ENCODE data around the gene PAPPA.

PAPPA gene

DNA sequence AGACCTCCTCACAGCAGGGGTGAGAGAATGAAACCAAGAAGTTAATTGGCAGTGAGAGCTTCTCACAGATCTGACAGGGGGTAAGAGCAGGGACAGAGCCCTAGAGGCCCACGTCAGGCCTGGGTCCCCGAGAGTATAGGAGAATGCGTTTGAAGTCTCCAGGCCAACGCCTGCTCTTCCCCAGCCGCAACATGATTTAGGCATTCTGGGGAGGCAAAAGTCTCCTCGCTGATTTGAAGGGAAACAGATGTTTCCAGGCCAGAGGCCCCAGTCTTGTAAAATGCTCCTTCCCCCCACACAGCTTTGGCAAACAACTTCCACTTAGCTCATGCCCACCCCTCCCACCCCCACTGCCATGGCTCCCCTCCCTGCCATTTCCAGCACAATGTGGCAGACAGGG, 294.3 kb downstream of the PAPPA start:
- ChIA-PET CTCF (interaction anchor here (0.6 kb wide), 1 partner anchor 659 kb away, joined by 3 read pairs; no protein-coding TSS in a partner anchor), POLR2A (no interaction called here)
- no peak for TF ChIP-seq ZNF654 (tag by site-specific recombination; IDR thresholded peaks at IDR 0.05; ENCODE audit: low read depth)
- TF ChIP-seq ZNF513 (tag by site-specific recombination; IDR thresholded peaks at IDR 0.05): no peak
- no peak for TF ChIP-seq HOXD13 (CRISPR knock-in tag; IDR thresholded peaks at IDR 0.05; ENCODE audit: borderline replicate concordance)
- no peak for TF ChIP-seq ZNF660 (tag by site-specific recombination; IDR thresholded peaks at IDR 0.05)
- no peak for TF ChIP-seq ZNF138 (tag by site-specific recombination; IDR thresholded peaks at IDR 0.05; ENCODE audit: borderline replicate concordance)
- no peak for TF ChIP-seq ZNF426 (tag by site-specific recombination; IDR thresholded peaks at IDR 0.05)
- no peak overlapping the region for H3K27ac ChIP-seq (ENCODE audit: extremely low read depth, low read depth, low read length)
- no peaks in the 10 kb centered on the region for H3K4me1 ChIP-seq (ENCODE audit: control insufficient read depth, insufficient read depth, low read length)
- H3K36me3 ChIP-seq (ENCODE audit: control insufficient read depth in 2 of 2, insufficient read depth in 1 of 2, low read length in 2 of 2): no peaks in the 10 kb centered on the region
- H3K4me3 ChIP-seq (ENCODE audit: low read depth, low read length): no peak overlapping the region
- no peaks in the 10 kb centered on the region for H3K9me3 ChIP-seq (ENCODE audit: control insufficient read depth, insufficient read depth, low read depth, low read length)

GRCh38 chr9:116448431-116448830, 294.8 kb downstream of the PAPPA start:
- TF ChIP-seq ZNF529 (tag by site-specific recombination; IDR thresholded peaks at IDR 0.05; ENCODE audit: insufficient replicate concordance) (no peak), ZNF623 (tag by site-specific recombination; IDR thresholded peaks at IDR 0.05) (no peak), ZNF174 (tag by site-specific recombination; IDR thresholded peaks at IDR 0.05) (no peak), SP7 (tag by site-specific recombination; IDR thresholded peaks at IDR 0.05) (no peak), ZXDB (tag by site-specific recombination; IDR thresholded peaks at IDR 0.05) (no peak), MYNN (tag by site-specific recombination; IDR thresholded peaks at IDR 0.05; ENCODE audit: borderline replicate concordance) (no peak), BCL6B (tag by site-specific recombination; IDR thresholded peaks at IDR 0.05) (no peak), ZNF202 (tag by site-specific recombination; IDR thresholded peaks at IDR 0.05; ENCODE audit: borderline replicate concordance) (no peak), ZNF16 (tag by site-specific recombination; IDR thresholded peaks at IDR 0.05; ENCODE audit: low read depth) (no peak), ZNF324 (tag by site-specific recombination; IDR thresholded peaks at IDR 0.05) (no peak), ZFP3 (tag by site-specific recombination; IDR thresholded peaks at IDR 0.05; ENCODE audit: low read depth) (no peak), ZNF596 (tag by site-specific recombination; IDR thresholded peaks at IDR 0.05) (no peak)
- TF ChIP-seq, protein P1, sequence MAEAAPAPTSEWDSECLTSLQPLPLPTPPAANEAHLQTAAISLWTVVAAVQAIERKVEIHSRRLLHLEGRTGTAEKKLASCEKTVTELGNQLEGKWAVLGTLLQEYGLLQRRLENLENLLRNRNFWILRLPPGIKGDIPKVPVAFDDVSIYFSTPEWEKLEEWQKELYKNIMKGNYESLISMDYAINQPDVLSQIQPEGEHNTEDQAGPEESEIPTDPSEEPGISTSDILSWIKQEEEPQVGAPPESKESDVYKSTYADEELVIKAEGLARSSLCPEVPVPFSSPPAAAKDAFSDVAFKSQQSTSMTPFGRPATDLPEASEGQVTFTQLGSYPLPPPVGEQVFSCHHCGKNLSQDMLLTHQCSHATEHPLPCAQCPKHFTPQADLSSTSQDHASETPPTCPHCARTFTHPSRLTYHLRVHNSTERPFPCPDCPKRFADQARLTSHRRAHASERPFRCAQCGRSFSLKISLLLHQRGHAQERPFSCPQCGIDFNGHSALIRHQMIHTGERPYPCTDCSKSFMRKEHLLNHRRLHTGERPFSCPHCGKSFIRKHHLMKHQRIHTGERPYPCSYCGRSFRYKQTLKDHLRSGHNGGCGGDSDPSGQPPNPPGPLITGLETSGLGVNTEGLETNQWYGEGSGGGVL (tag by site-specific recombination; IDR thresholded peaks at IDR 0.05): no peak
- TF ChIP-seq, protein P2, sequence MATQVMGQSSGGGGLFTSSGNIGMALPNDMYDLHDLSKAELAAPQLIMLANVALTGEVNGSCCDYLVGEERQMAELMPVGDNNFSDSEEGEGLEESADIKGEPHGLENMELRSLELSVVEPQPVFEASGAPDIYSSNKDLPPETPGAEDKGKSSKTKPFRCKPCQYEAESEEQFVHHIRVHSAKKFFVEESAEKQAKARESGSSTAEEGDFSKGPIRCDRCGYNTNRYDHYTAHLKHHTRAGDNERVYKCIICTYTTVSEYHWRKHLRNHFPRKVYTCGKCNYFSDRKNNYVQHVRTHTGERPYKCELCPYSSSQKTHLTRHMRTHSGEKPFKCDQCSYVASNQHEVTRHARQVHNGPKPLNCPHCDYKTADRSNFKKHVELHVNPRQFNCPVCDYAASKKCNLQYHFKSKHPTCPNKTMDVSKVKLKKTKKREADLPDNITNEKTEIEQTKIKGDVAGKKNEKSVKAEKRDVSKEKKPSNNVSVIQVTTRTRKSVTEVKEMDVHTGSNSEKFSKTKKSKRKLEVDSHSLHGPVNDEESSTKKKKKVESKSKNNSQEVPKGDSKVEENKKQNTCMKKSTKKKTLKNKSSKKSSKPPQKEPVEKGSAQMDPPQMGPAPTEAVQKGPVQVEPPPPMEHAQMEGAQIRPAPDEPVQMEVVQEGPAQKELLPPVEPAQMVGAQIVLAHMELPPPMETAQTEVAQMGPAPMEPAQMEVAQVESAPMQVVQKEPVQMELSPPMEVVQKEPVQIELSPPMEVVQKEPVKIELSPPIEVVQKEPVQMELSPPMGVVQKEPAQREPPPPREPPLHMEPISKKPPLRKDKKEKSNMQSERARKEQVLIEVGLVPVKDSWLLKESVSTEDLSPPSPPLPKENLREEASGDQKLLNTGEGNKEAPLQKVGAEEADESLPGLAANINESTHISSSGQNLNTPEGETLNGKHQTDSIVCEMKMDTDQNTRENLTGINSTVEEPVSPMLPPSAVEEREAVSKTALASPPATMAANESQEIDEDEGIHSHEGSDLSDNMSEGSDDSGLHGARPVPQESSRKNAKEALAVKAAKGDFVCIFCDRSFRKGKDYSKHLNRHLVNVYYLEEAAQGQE (tag by site-specific recombination; IDR thresholded peaks at IDR 0.05): no peak
- ChIA-PET CTCF (interaction anchor here (0.6 kb wide), 1 partner anchor 19 kb away, joined by 3 read pairs; no protein-coding TSS in a partner anchor), POLR2A (no interaction called here)
- H3K9me3 ChIP-seq (ENCODE audit: control insufficient read depth, insufficient read depth, low read depth, low read length): no peaks in the 10 kb centered on the region
- H3K4me1 ChIP-seq (ENCODE audit: control insufficient read depth, insufficient read depth, low read length): no peaks in the 10 kb centered on the region
- H3K27ac ChIP-seq (ENCODE audit: extremely low read depth, low read depth, low read length): no peak overlapping the region
- H3K36me3 ChIP-seq (ENCODE audit: control insufficient read depth in 2 of 2, insufficient read depth in 1 of 2, low read length in 2 of 2): no peaks in the 10 kb centered on the region
- H3K4me3 ChIP-seq (ENCODE audit: low read depth, low read length): no peak overlapping the region

All from HEK293 (cell line).